Type B pancreatic cell (in vitro differentiated cells): ENCODE data around the gene ZNF213. TPM values are rescaled to one million over a fixed set of nuclear protein-coding genes. Genes with fewer than 3 reads are reported as not detected.

ENCODE experiments used
- DNase-seq: peaks from one replicate; pipeline ENCODE4 v3.0.0; 2021; ENCODE audit warnings: mixed read lengths; ENCODE audit not compliant: unreplicated experiment; ENCODE audit errors: extremely low spot score
- H3K27ac Mint-ChIP-seq: 2 replicates; pipeline ENCODE4 v1.8.0; 2021; ENCODE audit warnings: mild to moderate bottlenecking, mixed read lengths
- H3K27me3 Mint-ChIP-seq: 2 replicates; pipeline ENCODE4 v1.8.0; 2021; ENCODE audit warnings: mixed read lengths
- H3K36me3 Mint-ChIP-seq: 2 replicates; pipeline ENCODE4 v1.8.0; 2021; ENCODE audit warnings: mixed read lengths
- H3K4me1 Mint-ChIP-seq: one replicate; pipeline ENCODE4 v1.8.0; 2021; ENCODE audit warnings: mixed read lengths; ENCODE audit not compliant: unreplicated experiment
- H3K4me3 Mint-ChIP-seq: 2 replicates; pipeline ENCODE4 v1.8.0; 2021; ENCODE audit warnings: mild to moderate bottlenecking, mixed read lengths
- H3K9me3 Mint-ChIP-seq: 2 replicates; pipeline ENCODE4 v1.8.0; 2021; ENCODE audit warnings: mixed read lengths
- CTCF ChIP-seq: fragments of 200-600 bp; sonication (generic); conservative IDR thresholded peaks from 2 replicates; pipeline ENCODE4 v1.5.0; 2021; ENCODE audit warnings: antibody characterized with exemption, mild to moderate bottlenecking
- total RNA-seq: library from RNA; stranded (reverse); gene quantifications from 2 replicates; pipeline ENCODE4 v1.2.1, GENCODE V29; 2021; ENCODE audit warnings: low replicate concordance

ZNF213 gene
- total RNA-seq, 1 donor from 2014 or later = 13.3 TPM

DNA sequence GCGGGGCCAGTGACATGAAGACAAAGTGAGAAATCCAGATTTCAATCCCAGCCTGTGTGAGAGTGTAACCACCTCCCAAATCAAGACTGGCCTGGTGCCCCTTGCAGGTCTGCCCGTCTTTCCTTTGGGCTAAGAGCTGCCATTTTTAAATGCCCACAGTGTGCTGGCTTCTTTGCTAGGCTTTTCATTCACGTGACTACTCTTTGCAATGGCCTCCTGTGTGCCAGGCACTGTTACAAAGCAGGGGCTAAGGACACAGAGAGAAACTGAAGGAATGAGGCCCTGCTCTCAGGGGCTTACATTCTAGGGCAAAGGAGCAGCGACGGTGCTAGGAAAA lies 35.5 kb upstream of the ZNF213 start:
- no peak for DNase-seq
- TF ChIP-seq CTCF = no peak
- Mint-ChIP-seq H3K36me3 (no peaks in the 10 kb centered on the region), H3K4me1 (peaks cover 23% of the 10 kb centered on the region), H3K9me3 (no peaks in the 10 kb centered on the region), H3K4me3 (no peak overlapping the region), H3K27ac (no peak overlapping the region), H3K27me3 (peaks cover 56% of the 10 kb centered on the region)

- no peaks in the 10 kb centered on the region for H3K36me3 Mint-ChIP-seq
- TF ChIP-seq CTCF = no peak
- H3K4me3 Mint-ChIP-seq = peak overlapping the region; percentile 86
- peaks cover 23% of the 10 kb centered on the region for H3K4me1 Mint-ChIP-seq
- H3K27ac Mint-ChIP-seq = peak overlapping the region; percentile 54
- H3K9me3 Mint-ChIP-seq = no peaks in the 10 kb centered on the region
- peaks cover 52% of the 10 kb centered on the region for H3K27me3 Mint-ChIP-seq
- peak; percentile 91 for DNase-seq
These were observed 34.9 kb upstream of the ZNF213 start for GRCh38 chr16:3099732-3100499.

DNA sequence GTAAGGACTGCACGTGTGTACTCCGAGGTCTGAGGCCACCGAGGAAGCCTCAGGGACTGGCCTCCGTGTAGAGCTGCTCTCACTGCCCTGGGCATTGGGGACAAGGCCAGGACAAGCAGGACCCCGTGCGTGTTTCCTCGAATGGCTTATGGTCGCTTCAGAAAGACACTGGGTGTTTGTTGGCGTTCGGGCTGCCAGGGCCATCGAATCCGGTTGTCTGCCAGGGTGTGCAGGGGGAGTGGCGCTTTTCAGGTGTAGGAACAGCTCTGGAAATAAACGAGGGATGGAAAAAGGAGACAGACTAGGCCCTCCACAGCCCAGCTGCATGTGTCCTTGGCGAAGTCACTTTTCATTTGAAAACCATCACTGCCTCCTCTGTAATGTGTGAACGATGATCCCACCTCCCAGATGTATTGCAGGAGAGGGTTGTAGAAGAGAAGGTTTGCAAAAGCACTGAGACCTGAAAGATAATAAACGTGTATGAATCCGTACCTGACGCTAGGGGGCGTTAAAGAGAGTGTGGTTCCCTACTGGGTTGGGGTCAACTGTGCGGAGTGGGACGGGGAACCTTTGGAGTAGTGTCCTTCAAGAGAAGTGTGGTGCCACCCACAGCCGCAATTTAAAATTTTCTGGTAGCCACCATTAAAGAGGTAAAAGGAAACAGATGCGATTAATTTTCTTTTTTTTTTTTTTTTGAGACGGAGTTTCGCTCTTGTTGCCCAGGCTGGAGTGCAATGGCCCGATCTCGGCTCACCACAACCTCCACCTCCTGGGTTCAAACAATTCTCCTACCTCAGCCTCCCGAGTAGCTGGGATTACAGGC lies 33.6 kb upstream of the ZNF213 start:
- no peak for DNase-seq
- H3K4me3 Mint-ChIP-seq = peak overlapping the region; percentile 29
- peaks cover 28% of the 10 kb centered on the region for H3K4me1 Mint-ChIP-seq
- peak; percentile 77 for TF ChIP-seq CTCF
- H3K9me3 Mint-ChIP-seq = no peaks in the 10 kb centered on the region
- H3K27ac Mint-ChIP-seq = no peak overlapping the region
- H3K36me3 Mint-ChIP-seq = no peaks in the 10 kb centered on the region
- peaks cover 50% of the 10 kb centered on the region for H3K27me3 Mint-ChIP-seq

- Mint-ChIP-seq H3K27ac (peak overlapping the region; percentile 65), H3K4me1 (peaks cover 28% of the 10 kb centered on the region)
These were observed 32.9 kb upstream of the ZNF213 start for GRCh38 chr16:3101841-3102470.

More at GRCh38 chr16:3101841-3102470, 32.9 kb upstream of the ZNF213 start:
- no peak for DNase-seq
- no peaks in the 10 kb centered on the region for H3K9me3 Mint-ChIP-seq
- H3K4me3 Mint-ChIP-seq = peak overlapping the region; percentile 48
- H3K36me3 Mint-ChIP-seq = no peaks in the 10 kb centered on the region
- H3K27me3 Mint-ChIP-seq = peaks cover 46% of the 10 kb centered on the region
- no peak for TF ChIP-seq CTCF
